ENCODE data around the gene RBMS1. TPM values are rescaled to one million over a fixed set of nuclear protein-coding genes. Genes with fewer than 3 reads are reported as not detected.

RBMS1 gene
- total RNA-seq, 1 donor from 2014 or later: 148 TPM

DNA sequence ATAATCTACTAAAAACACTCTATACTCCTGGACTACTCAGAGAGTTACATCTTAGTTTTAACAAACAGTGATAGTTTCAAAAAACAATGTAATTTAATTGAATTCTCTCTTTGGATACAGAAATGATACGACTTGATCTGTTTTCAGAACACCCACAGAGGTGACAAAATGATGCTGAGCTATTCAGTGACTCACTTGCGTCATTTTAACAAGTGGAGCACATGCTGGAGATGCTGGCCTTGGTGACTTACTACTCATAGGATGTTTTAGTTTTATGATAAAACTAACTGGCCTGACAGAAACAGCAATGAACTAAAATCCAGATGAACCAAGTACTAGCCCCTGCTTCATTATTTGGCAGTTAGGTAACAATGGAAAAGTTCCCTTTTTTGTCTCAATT, 192.2 kb downstream of the RBMS1 start:
- TF ChIP-seq EZH2 (IDR thresholded peaks at IDR 0.05; ENCODE audit: insufficient read depth, low read length): no peak
- no peak for TF ChIP-seq CTCF (IDR thresholded peaks at IDR 0.05; ENCODE audit: insufficient read depth, low read depth, low read length)
- Mint-ChIP-seq H3K9me3 (ENCODE audit: unreplicated experiment) (no peaks in the 10 kb centered on the region), H3K36me3 (ENCODE audit: low read depth, unreplicated experiment) (peaks cover 52% of the 10 kb centered on the region), H3K27ac (ENCODE audit: unreplicated experiment) (no peak overlapping the region), H3K4me3 (ENCODE audit: unreplicated experiment) (no peak overlapping the region), H3K4me1 (ENCODE audit: low read depth, unreplicated experiment) (peaks cover 53% of the 10 kb centered on the region), H3K27me3 (ENCODE audit: low read depth, unreplicated experiment) (no peaks in the 10 kb centered on the region)
- Histone ChIP-seq H3K9ac (ENCODE audit: low read length) (no peak overlapping the region), H4K20me1 (ENCODE audit: insufficient read depth, low read length) (no peaks in the 10 kb centered on the region), H3K79me2 (ENCODE audit: insufficient read depth, low read length) (peaks cover 29% of the 10 kb centered on the region), H3K9me3 (ENCODE audit: insufficient read depth, low read depth, low read length) (no peaks in the 10 kb centered on the region), H3K27me3 (ENCODE audit: insufficient read depth, low read length) (no peaks in the 10 kb centered on the region), H3K4me2 (ENCODE audit: low read length) (no peak overlapping the region), H3K4me1 (ENCODE audit: insufficient read depth, low read length) (peaks cover 25% of the 10 kb centered on the region), H2AFZ (ENCODE audit: low read depth, low read length) (no peak overlapping the region), H3K36me3 (ENCODE audit: insufficient read depth, low read length) (peaks cover 26% of the 10 kb centered on the region), H3K27ac (ENCODE audit: low read depth, low read length) (no peak overlapping the region), H3K4me3 (ENCODE audit: insufficient read depth, low read depth, low read length) (no peak overlapping the region)
- DNase-seq (ENCODE audit: low read depth) (no peak), FAIRE-seq (no peak)

DNA sequence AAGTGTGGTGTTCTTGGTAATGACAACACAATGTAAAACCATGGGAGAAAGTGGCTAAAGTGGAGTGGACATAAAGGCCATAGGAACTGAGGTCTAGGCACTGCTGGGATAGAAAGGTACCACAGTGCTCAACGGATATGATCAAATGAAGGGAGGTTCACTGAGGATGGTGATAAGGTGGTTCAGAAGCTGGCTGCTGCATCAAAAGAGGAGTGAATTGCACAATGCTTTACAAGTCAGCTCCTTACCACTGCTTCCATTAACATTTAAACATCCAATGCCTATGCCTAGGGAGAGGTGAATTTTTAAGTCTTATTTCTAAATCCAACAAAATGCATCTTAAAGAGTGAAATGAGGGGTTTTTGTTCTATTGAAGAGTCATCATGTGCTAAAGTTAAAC, 193.4 kb downstream of the RBMS1 start:
- H2AFZ ChIP-seq (ENCODE audit: low read depth, low read length): no peak overlapping the region
- H3K27ac ChIP-seq (ENCODE audit: low read depth, low read length): peak overlapping the region; percentile 71
- H3K9me3 ChIP-seq (ENCODE audit: insufficient read depth, low read depth, low read length): no peaks in the 10 kb centered on the region
- H3K4me3 ChIP-seq (ENCODE audit: insufficient read depth, low read depth, low read length): no peak overlapping the region
- Mint-ChIP-seq H3K4me1 (ENCODE audit: low read depth, unreplicated experiment) (peaks cover 60% of the 10 kb centered on the region), H3K36me3 (ENCODE audit: low read depth, unreplicated experiment) (peaks cover 49% of the 10 kb centered on the region), H3K27ac (ENCODE audit: unreplicated experiment) (peak overlapping the region; percentile 70), H3K4me3 (ENCODE audit: unreplicated experiment) (no peak overlapping the region), H3K27me3 (ENCODE audit: low read depth, unreplicated experiment) (no peaks in the 10 kb centered on the region), H3K9me3 (ENCODE audit: unreplicated experiment) (no peaks in the 10 kb centered on the region)
- peaks cover 20% of the 10 kb centered on the region for H3K79me2 ChIP-seq (ENCODE audit: insufficient read depth, low read length)
- no peak overlapping the region for H3K4me2 ChIP-seq (ENCODE audit: low read length)
- FAIRE-seq: no peak
- H3K9ac ChIP-seq (ENCODE audit: low read length): peak overlapping the region; percentile 32
- H3K36me3 ChIP-seq (ENCODE audit: insufficient read depth, low read length): peaks cover 34% of the 10 kb centered on the region
- H4K20me1 ChIP-seq (ENCODE audit: insufficient read depth, low read length): no peaks in the 10 kb centered on the region
- TF ChIP-seq EZH2 (IDR thresholded peaks at IDR 0.05; ENCODE audit: insufficient read depth, low read length) (no peak), CTCF (IDR thresholded peaks at IDR 0.05; ENCODE audit: insufficient read depth, low read depth, low read length) (no peak)
- H3K27me3 ChIP-seq (ENCODE audit: insufficient read depth, low read length): no peaks in the 10 kb centered on the region
- DNase-seq (ENCODE audit: low read depth): no peak
- peaks cover 22% of the 10 kb centered on the region for H3K4me1 ChIP-seq (ENCODE audit: insufficient read depth, low read length)

DNA sequence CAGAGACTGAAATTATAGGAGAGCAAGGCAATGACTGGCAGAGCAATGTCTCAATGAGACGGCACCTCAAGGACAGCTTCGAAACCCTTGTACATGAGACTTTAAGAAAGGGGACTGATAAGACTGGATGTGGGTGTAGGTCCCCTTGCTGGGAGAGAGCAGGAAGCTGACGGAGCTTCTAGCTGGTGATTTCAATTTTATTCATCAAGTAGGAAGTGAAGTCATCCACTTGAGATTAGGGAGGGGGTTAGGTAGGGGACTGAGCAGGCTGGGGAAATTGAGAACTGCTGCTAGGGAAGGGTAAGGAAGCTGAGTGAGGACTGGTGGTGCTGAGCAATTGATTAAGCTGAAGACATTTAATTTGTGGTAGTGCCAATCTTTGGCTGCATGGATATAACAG, 194.1 kb downstream of the RBMS1 start:
- peak overlapping the region; percentile 63 for H3K4me3 Mint-ChIP-seq (ENCODE audit: unreplicated experiment)
- no peaks in the 10 kb centered on the region for H3K27me3 ChIP-seq (ENCODE audit: insufficient read depth, low read length)
- peaks cover 29% of the 10 kb centered on the region for H3K4me1 ChIP-seq (ENCODE audit: insufficient read depth, low read length)
- peak overlapping the region; percentile 70 for H3K27ac Mint-ChIP-seq (ENCODE audit: unreplicated experiment)
- H3K4me3 ChIP-seq (ENCODE audit: insufficient read depth, low read depth, low read length): peak overlapping the region; percentile 8
- H3K4me2 ChIP-seq (ENCODE audit: low read length): peak overlapping the region; percentile 50
- TF ChIP-seq CTCF (IDR thresholded peaks at IDR 0.05; ENCODE audit: insufficient read depth, low read depth, low read length): no peak
- TF ChIP-seq EZH2 (IDR thresholded peaks at IDR 0.05; ENCODE audit: insufficient read depth, low read length): no peak
- H3K27me3 Mint-ChIP-seq (ENCODE audit: low read depth, unreplicated experiment): no peaks in the 10 kb centered on the region
- no peaks in the 10 kb centered on the region for H4K20me1 ChIP-seq (ENCODE audit: insufficient read depth, low read length)
- FAIRE-seq: no peak
- peaks cover 65% of the 10 kb centered on the region for H3K4me1 Mint-ChIP-seq (ENCODE audit: low read depth, unreplicated experiment)
- no peak overlapping the region for H2AFZ ChIP-seq (ENCODE audit: low read depth, low read length)
- no peaks in the 10 kb centered on the region for H3K9me3 ChIP-seq (ENCODE audit: insufficient read depth, low read depth, low read length)
- H3K36me3 ChIP-seq (ENCODE audit: insufficient read depth, low read length): peaks cover 34% of the 10 kb centered on the region
- no peaks in the 10 kb centered on the region for H3K9me3 Mint-ChIP-seq (ENCODE audit: unreplicated experiment)
- DNase-seq (ENCODE audit: low read depth): peak; percentile 75
- peak overlapping the region; percentile 71 for H3K27ac ChIP-seq (ENCODE audit: low read depth, low read length)
- peaks cover 20% of the 10 kb centered on the region for H3K79me2 ChIP-seq (ENCODE audit: insufficient read depth, low read length)
- peak overlapping the region; percentile 32 for H3K9ac ChIP-seq (ENCODE audit: low read length)
- peaks cover 52% of the 10 kb centered on the region for H3K36me3 Mint-ChIP-seq (ENCODE audit: low read depth, unreplicated experiment)
